ENCODE measurements around the gene VOPP1.

The VOPP1 gene

DNA sequence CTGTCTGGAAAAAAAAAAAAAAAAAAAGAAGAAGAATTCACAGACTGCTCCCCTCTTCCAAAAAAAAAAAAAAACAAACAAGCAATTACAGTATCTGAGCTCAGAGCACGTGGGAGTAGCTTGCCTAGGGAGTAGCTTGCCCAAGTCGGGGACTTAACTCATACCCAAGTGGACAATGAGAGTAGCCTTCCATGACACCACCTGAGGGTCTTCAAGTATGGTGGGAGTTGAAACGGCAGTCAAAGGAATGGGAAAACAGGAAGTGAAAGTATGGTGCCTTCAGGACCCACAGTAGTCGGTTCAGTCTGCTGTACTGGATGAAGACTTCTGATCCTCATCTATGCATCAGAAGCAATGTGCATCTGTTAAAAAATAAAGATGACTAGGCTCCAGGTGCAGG, 10.6 kb downstream of the VOPP1 start:
- Histone ChIP-seq H3K9me3 (ENCODE audit: control insufficient read depth, low read length) (no peaks in the 10 kb centered on the region), H3K9ac (ENCODE audit: low read length) (no peak overlapping the region), H3K4me3 (ENCODE audit: low read length) (no peak overlapping the region), H3K27me3 (ENCODE audit: control insufficient read depth, insufficient read depth, low read length) (no peaks in the 10 kb centered on the region), H3K36me3 (ENCODE audit: control insufficient read depth, insufficient read depth, low read length) (no peaks in the 10 kb centered on the region), H3K4me1 (ENCODE audit: control insufficient read depth, insufficient read depth, low read length) (peaks cover 13% of the 10 kb centered on the region)

DNA sequence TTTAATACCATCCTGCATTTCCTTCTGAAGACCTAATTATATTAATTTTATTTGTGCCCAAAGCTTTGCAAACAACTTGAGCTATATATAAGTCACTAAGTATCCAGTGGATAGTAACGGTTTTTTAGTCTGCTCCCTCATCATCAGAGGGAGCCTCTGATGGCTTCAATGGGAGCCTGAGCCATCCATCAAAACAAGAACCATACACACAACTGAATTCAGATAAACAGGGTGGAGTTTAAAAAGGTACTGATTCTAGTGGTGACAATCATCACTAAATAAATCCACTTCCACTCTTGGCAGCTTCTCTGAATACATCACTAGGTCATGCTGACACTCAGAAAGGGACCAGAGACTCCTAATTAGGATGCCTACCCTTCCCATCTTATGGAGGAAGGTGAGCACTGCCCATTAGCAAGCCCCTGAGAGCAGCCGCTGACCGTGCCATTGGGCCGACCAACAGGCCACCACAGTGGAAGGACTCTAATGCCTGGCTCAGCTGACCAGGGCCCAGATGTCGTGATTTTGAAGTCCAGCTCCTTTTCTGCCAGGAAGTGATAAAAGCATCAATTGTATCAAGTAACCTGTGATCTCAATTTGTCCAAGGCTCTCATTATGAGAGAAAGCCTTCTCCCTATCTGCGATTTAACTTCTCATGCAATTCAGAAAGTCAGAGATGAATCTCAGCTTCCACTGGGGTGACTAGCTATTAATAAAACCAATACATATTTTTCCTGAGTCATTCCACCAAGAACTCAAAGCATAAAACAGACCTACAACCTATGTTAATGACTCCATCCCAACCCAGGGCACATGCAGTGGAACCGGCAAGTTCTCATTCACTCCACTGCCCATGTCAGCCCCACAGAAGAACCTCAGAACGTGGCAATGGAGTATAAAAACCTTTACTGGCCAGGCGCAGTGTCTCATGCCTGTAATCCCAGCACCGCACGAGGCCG, 13.1 kb downstream of the VOPP1 start:
- Histone ChIP-seq H3K27me3 (ENCODE audit: control insufficient read depth, insufficient read depth, low read length) (no peaks in the 10 kb centered on the region), H3K9me3 (ENCODE audit: control insufficient read depth, low read length) (no peaks in the 10 kb centered on the region), H3K4me3 (ENCODE audit: low read length) (no peak overlapping the region), H3K9ac (ENCODE audit: low read length) (no peak overlapping the region), H3K4me1 (ENCODE audit: control insufficient read depth, insufficient read depth, low read length) (peaks cover 17% of the 10 kb centered on the region), H3K36me3 (ENCODE audit: control insufficient read depth, insufficient read depth, low read length) (no peaks in the 10 kb centered on the region)

DNA sequence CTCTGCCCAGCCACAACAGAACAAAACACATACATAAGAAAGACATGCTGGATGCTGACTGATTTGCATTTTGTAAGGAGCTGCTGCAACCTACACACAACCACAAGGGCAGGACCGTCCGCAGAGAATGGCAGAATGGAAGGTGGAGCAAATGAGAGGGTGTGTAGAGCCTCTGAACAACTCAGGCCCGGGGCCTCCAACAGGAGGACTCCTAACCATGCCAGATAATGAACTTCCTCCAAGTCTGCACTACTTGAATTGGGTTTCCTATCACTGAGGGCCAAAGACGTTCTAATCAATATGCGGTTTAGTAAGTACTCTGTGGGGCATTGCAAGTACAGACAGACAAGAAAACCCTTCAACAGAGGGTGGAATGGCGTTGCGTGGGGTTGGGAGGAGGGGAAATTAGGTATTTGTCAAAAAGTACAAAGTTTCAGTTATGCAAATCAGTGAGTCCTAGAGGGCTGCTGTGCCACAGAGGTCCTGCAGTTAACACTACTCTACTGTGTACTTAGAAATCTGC, 14.6 kb downstream of the VOPP1 start:
- Histone ChIP-seq H3K36me3 (ENCODE audit: control insufficient read depth, insufficient read depth, low read length) (no peaks in the 10 kb centered on the region), H3K27me3 (ENCODE audit: control insufficient read depth, insufficient read depth, low read length) (no peaks in the 10 kb centered on the region), H3K4me1 (ENCODE audit: control insufficient read depth, insufficient read depth, low read length) (peaks cover 30% of the 10 kb centered on the region), H3K9me3 (ENCODE audit: control insufficient read depth, low read length) (no peaks in the 10 kb centered on the region), H3K9ac (ENCODE audit: low read length) (no peak overlapping the region), H3K4me3 (ENCODE audit: low read length) (no peak overlapping the region)

DNA sequence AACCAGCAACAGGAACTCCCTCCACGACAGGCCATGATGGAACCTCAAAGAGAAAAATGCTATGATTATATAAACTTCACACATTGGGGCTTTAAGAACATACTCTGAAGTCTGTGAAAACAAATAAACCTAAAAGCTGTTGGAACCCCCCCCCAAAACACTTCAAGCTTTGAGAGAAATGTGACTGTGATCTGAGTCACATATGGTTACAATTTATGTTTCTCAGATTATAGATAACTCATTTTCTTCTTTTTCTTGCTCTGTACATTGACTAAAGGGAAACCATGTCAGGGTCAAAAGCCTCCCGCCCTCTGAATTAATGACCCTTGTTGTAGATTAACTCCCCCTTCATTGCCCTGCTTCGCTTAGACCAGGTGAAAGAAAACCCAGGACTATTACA, 15.8 kb downstream of the VOPP1 start:
- Histone ChIP-seq H3K4me3 (ENCODE audit: low read length) (no peak overlapping the region), H3K36me3 (ENCODE audit: control insufficient read depth, insufficient read depth, low read length) (no peaks in the 10 kb centered on the region), H3K4me1 (ENCODE audit: control insufficient read depth, insufficient read depth, low read length) (peaks cover 41% of the 10 kb centered on the region), H3K27me3 (ENCODE audit: control insufficient read depth, insufficient read depth, low read length) (no peaks in the 10 kb centered on the region), H3K9me3 (ENCODE audit: control insufficient read depth, low read length) (no peaks in the 10 kb centered on the region), H3K9ac (ENCODE audit: low read length) (no peak overlapping the region)

DNA sequence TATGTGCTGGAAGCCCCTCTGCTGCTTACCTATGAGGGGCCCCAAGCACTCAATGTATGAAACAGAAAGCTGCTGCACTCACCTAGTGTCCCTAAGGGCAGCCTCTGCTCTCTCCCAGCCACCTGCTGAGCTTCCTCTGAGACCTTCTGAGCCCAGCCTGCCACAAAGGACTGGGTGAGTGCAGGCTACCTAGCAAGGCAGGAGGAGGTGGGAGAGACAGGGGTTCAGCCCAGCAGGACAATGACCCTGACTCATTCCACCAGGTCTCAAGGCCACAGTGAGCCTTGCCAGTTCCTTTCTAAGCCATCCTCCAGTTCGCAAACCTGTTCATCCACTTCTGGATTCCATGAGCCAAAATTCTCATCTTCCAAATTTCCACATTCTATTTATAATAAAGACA, 16.3 kb downstream of the VOPP1 start:
- Histone ChIP-seq H3K36me3 (ENCODE audit: control insufficient read depth, insufficient read depth, low read length) (no peaks in the 10 kb centered on the region), H3K9ac (ENCODE audit: low read length) (no peak overlapping the region), H3K4me1 (ENCODE audit: control insufficient read depth, insufficient read depth, low read length) (peaks cover 44% of the 10 kb centered on the region), H3K4me3 (ENCODE audit: low read length) (no peak overlapping the region), H3K9me3 (ENCODE audit: control insufficient read depth, low read length) (no peaks in the 10 kb centered on the region), H3K27me3 (ENCODE audit: control insufficient read depth, insufficient read depth, low read length) (no peaks in the 10 kb centered on the region)

DNA sequence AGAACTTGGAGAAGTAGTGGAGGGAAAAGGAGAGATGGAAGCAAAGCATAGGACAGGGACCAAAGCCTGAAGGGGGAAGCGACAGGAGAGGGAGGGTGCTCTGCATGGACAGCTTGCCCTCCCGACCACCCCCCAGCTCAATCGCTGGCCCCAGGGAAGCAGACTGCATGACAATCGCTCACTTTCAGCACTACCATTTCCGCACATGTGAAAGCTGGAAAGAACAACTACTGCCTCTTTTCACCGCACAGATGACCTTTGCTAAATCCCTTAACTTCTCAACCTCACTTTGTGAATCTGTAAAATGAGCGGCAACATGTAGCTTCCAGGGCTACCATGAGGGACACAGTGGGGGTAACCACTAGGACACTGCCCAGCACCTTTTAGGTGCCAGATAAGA, 17.1 kb downstream of the VOPP1 start:
- Histone ChIP-seq H3K27me3 (ENCODE audit: control insufficient read depth, insufficient read depth, low read length) (no peaks in the 10 kb centered on the region), H3K4me1 (ENCODE audit: control insufficient read depth, insufficient read depth, low read length) (peaks cover 53% of the 10 kb centered on the region), H3K9me3 (ENCODE audit: control insufficient read depth, low read length) (no peaks in the 10 kb centered on the region), H3K36me3 (ENCODE audit: control insufficient read depth, insufficient read depth, low read length) (no peaks in the 10 kb centered on the region), H3K9ac (ENCODE audit: low read length) (no peak overlapping the region), H3K4me3 (ENCODE audit: low read length) (no peak overlapping the region)

DNA sequence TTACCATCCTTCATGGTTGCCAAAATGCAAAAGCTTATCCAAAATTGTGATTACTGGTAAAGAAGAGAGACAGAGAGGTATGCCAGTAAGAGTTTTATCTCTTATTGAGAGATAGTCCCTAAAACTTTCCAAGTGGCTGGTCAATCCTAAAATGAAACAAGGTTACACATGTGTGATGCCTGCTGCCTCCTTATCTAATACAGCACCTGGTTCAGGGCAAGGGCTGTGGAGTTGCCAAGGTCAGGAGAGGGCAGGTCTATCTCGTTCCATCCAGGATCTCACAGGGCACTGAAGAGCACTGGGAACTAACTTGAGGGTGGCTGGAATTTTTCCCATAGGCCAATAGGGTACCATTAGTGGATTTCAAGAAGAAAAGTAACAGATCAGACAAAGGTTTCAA, 18.3 kb downstream of the VOPP1 start:
- Histone ChIP-seq H3K4me1 (ENCODE audit: control insufficient read depth, insufficient read depth, low read length) (peaks cover 63% of the 10 kb centered on the region), H3K4me3 (ENCODE audit: low read length) (no peak overlapping the region), H3K27me3 (ENCODE audit: control insufficient read depth, insufficient read depth, low read length) (no peaks in the 10 kb centered on the region), H3K36me3 (ENCODE audit: control insufficient read depth, insufficient read depth, low read length) (no peaks in the 10 kb centered on the region), H3K9me3 (ENCODE audit: control insufficient read depth, low read length) (no peaks in the 10 kb centered on the region), H3K9ac (ENCODE audit: low read length) (no peak overlapping the region)

DNA sequence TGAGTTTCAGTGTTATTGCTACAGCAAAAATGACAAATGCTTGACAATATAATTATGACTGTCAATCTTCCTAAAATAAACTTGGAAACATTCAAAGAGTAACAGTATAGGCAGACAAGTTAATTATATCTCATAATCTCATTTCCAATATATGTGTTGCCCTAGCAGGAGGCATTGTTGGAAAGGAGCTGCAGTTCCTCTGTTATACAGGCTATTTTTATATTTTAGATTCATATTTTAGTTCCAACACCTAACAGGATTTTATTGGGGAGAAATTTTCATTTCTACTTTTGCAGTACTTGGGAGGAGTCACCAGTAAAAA, 19.3 kb downstream of the VOPP1 start:
- Histone ChIP-seq H3K4me3 (ENCODE audit: low read length) (no peak overlapping the region), H3K27me3 (ENCODE audit: control insufficient read depth, insufficient read depth, low read length) (no peaks in the 10 kb centered on the region), H3K4me1 (ENCODE audit: control insufficient read depth, insufficient read depth, low read length) (peaks cover 71% of the 10 kb centered on the region), H3K9ac (ENCODE audit: low read length) (peak overlapping the region; percentile 6), H3K9me3 (ENCODE audit: control insufficient read depth, low read length) (no peaks in the 10 kb centered on the region), H3K36me3 (ENCODE audit: control insufficient read depth, insufficient read depth, low read length) (no peaks in the 10 kb centered on the region)

DNA sequence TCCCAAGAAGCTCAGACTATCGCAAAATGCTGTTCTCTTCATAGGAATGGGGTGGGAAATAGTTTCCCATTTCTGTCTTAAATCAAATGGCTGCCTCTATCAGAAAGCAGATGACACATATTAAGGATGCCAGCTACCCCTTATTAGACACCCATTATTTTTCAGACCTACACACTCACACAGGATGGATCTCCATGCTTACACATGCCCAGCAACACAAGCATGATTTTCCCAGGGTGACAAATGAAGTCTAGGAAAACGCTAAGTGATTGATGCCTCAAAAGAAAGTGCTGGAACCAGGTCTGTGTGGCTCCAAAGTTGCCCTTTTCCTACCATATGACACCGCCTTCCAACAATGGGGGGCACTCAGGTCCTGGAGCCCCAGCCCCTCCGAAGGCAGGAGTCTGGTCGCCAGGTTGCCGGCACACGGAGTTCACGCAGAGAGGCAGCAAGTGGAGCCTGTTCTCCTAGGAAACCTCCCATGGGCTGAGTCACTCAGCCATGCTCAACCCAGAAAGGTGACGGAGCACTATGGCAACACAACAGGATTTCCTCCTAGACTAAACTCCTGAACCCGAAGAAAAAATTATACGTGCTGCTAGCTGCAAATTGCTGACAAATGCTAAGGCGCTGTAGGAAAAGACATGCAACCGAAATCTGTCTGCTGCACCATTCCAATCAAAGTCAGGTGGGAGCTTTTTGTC, 19.8 kb downstream of the VOPP1 start:
- H3K27me3 ChIP-seq (ENCODE audit: control insufficient read depth, insufficient read depth, low read length): no peaks in the 10 kb centered on the region
- no peak overlapping the region for H3K4me3 ChIP-seq (ENCODE audit: low read length)
- H3K4me1 ChIP-seq (ENCODE audit: control insufficient read depth, insufficient read depth, low read length): peaks cover 71% of the 10 kb centered on the region
- H3K9me3 ChIP-seq (ENCODE audit: control insufficient read depth, low read length): no peaks in the 10 kb centered on the region
- peak overlapping the region; percentile 6 for H3K9ac ChIP-seq (ENCODE audit: low read length)
- no peaks in the 10 kb centered on the region for H3K36me3 ChIP-seq (ENCODE audit: control insufficient read depth, insufficient read depth, low read length)

DNA sequence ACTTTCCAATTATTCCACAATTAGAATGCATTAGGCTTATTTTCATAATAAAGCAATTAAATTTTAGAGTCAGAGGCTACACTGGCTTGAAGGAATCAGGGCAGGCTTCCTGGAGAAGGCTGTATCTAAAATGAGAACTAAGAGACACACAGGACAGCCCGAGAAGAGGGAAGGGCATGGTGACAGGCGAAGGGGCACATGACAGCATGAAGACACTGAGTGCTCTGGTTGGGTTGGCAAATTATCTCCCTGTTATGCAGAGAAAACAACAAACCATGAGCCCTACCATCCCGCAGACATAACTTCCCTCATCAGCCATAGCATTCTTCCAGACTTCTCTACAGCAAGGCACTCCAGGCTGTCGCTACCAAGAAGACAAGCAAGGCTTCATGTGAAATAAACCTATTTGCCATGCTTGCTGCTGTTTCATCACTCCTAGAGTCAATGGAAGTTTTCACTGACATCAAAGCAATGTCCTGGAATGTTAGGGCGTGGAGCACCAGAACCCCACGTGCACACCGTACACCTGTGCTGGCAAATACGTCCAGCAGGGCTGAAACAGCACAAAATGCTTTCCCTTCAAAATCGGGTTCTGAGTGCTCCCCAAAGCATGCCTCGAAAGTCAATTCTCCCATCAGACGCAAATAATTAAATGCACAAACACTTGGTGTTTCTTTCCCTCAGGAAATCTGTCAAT, 21.3 kb downstream of the VOPP1 start:
- Histone ChIP-seq H3K4me1 (ENCODE audit: control insufficient read depth, insufficient read depth, low read length) (peaks cover 81% of the 10 kb centered on the region), H3K9ac (ENCODE audit: low read length) (no peak overlapping the region), H3K36me3 (ENCODE audit: control insufficient read depth, insufficient read depth, low read length) (no peaks in the 10 kb centered on the region), H3K27me3 (ENCODE audit: control insufficient read depth, insufficient read depth, low read length) (no peaks in the 10 kb centered on the region), H3K4me3 (ENCODE audit: low read length) (no peak overlapping the region), H3K9me3 (ENCODE audit: control insufficient read depth, low read length) (no peaks in the 10 kb centered on the region)

DNA sequence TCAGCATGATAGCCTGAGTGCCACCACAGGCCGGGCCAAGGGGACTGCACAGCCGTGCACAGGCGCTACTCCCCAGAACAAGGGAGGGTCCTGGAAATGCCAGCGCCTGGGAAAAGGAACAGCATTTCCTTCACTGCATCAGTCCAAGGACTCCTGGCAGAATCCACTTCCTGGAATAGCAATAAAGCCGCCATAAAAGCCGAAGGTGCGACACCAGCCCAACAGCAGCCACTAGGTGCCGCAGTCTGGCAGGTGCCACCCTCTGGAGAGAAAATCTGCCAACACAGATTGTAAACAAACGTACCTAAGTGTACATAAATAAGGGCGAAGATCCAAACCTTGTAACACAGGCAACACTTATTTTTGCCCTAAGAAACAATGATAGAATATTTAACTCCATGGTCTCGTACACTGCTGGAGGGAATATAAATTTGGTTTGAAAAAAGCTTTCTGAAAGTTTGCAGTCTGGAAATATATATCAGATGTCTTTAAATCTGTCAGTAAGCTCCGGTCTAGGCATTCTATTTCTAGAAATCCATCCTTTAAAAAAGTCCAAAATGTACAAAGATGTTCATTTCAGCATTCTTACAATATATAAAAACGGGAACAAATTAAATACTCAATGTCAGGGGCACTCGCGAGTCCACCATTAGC, 22.2 kb downstream of the VOPP1 start:
- Histone ChIP-seq H3K4me1 (ENCODE audit: control insufficient read depth, insufficient read depth, low read length) (peaks cover 81% of the 10 kb centered on the region), H3K27me3 (ENCODE audit: control insufficient read depth, insufficient read depth, low read length) (no peaks in the 10 kb centered on the region), H3K36me3 (ENCODE audit: control insufficient read depth, insufficient read depth, low read length) (no peaks in the 10 kb centered on the region), H3K9me3 (ENCODE audit: control insufficient read depth, low read length) (no peaks in the 10 kb centered on the region), H3K4me3 (ENCODE audit: low read length) (no peak overlapping the region), H3K9ac (ENCODE audit: low read length) (no peak overlapping the region)
